GM12878 (cell line): Measurements from ENCODE around the gene UBE2G2. TPM values are rescaled to one million over a fixed set of nuclear protein-coding genes. Genes with fewer than 3 reads are reported as not detected.

Experiments
- ATAC-seq: fragments of 200-7000 bp; cut with Tn5 transposase; 3 replicates; pipeline ENCODE4 v1.9.1; 2020; ENCODE audit warnings: mild to moderate bottlenecking, moderate library complexity
- BruUV-seq: library from RNA; stranded (reverse); fragments of 400-500 nt; replicated peaks from 2 replicates; lab custom pipeline; 2021; lab: Mats Ljungman, UMichigan
- CTCF ChIA-PET: fragments of 300-600 bp; sonication (Branson Sonifier 250); formaldehyde crosslinking; extraction: SDS; loops from one replicate; lab custom pipeline; 2021; ENCODE audit warnings: inconsistent platforms; lab: Yijun Ruan, JAX
- POLR2A ChIA-PET: fragments of 350-600 bp; formaldehyde crosslinking; extraction: SDS; loops from one replicate; lab custom pipeline; 2021; ENCODE audit warnings: inconsistent platforms; lab: Charles Lee
- RAD21 ChIA-PET: fragments of 300-600 bp; sonication (Branson Sonifier 250); formaldehyde crosslinking; loops from one replicate; lab custom pipeline; 2023; ENCODE audit warnings: antibody characterized with exemption; ENCODE audit not compliant: unreplicated experiment; lab: Charles Lee
- SMC1A ChIA-PET: fragments of 300-600 bp; sonication (Branson Sonifier 250); formaldehyde crosslinking; loops from one replicate; lab custom pipeline; 2023; ENCODE audit not compliant: unreplicated experiment, uncharacterized antibody; lab: Charles Lee
- DNase-seq: peaks from one replicate; pipeline ENCODE4 v3.0.0-alpha.2; 2011; ENCODE audit warnings: low read depth, low spot score
- FAIRE-seq: peaks from 3 replicates; lab custom pipeline; 2011; peaks lifted over from hg19 to GRCh38; lab: Jason Lieb, UNC
- H2AFZ ChIP-seq: 2 replicates; pipeline ENCODE4 v1.6.0; 2011; ENCODE audit warnings: low read depth, low read length, control low read depth; ENCODE audit not compliant: control insufficient read depth
- H3K27ac ChIP-seq: 2 replicates; pipeline ENCODE4 v1.5.1; 2011; ENCODE audit warnings: control low read depth; ENCODE audit not compliant: control insufficient read depth, insufficient read depth
- H3K27me3 ChIP-seq, 2 experiments: replicated peaks in 1 of 2; 2 replicates each; pipeline versions ENCODE4 v1.6.0 to v1.6.1; 2011; ENCODE audit warnings: low read length in 1 of 2; ENCODE audit not compliant: control insufficient read depth in 2 of 2, insufficient read depth in 2 of 2
- H3K36me3 ChIP-seq, 2 experiments: 2 replicates each; pipeline ENCODE4 v1.5.1; 2011; ENCODE audit warnings: low read length in 1 of 2; ENCODE audit not compliant: control insufficient read depth in 2 of 2, insufficient read depth in 2 of 2
- H3K4me1 ChIP-seq: 2 replicates; pipeline ENCODE4 v1.6.1; 2011; ENCODE audit warnings: mild to moderate bottlenecking, low read length, moderate library complexity, mixed read lengths; ENCODE audit not compliant: control insufficient read depth, insufficient read depth
- H3K4me2 ChIP-seq: 2 replicates; pipeline ENCODE4 v1.6.0; 2011; ENCODE audit warnings: control low read depth; ENCODE audit not compliant: control insufficient read depth, insufficient read depth
- H3K4me3 ChIP-seq: fragments of 200-600 bp; sonication (generic); 2 replicates; pipeline ENCODE4 v1.5.1; 2016
- H3K79me2 ChIP-seq: 2 replicates; pipeline ENCODE4 v1.6.0; 2011; ENCODE audit warnings: low read length; ENCODE audit not compliant: control insufficient read depth, insufficient read depth
- H3K9ac ChIP-seq: 2 replicates; pipeline ENCODE4 v1.8.0; 2011; ENCODE audit warnings: low read length, control low read depth, mixed read lengths; ENCODE audit not compliant: control insufficient read depth, insufficient read depth
- H3K9me3 ChIP-seq: replicated peaks from 3 replicates; pipeline ENCODE4 v1.5.1; 2011; ENCODE audit warnings: mild to moderate bottlenecking, low read length; ENCODE audit not compliant: control insufficient read depth, insufficient read depth
- H4K20me1 ChIP-seq: 2 replicates; pipeline ENCODE4 v1.6.0; 2011; ENCODE audit not compliant: control insufficient read depth, insufficient read depth
- BCL11A ChIP-seq: IDR thresholded peaks from 2 replicates; pipeline ENCODE4 v1.6.1; 2011; ENCODE audit warnings: low read depth, low read length
- FOXK2 ChIP-seq: fragments of 450-650 bp; IDR thresholded peaks from 2 replicates; pipeline ENCODE4 v1.6.1; 2017; ENCODE audit warnings: mild to moderate bottlenecking, moderate library complexity
- FOXM1 ChIP-seq: IDR thresholded peaks from 2 replicates; pipeline ENCODE4 v1.6.1; 2012; ENCODE audit warnings: low read depth, mild to moderate bottlenecking, inconsistent platforms, low read length, moderate library complexity
- HDAC6 ChIP-seq: fragments of 200-600 bp; sonication (generic); IDR thresholded peaks from one replicate; pipeline ENCODE4 v1.8.0; 2017; ENCODE audit warnings: antibody characterized with exemption; ENCODE audit not compliant: unreplicated experiment
- JUND ChIP-seq: IDR thresholded peaks from 2 replicates; pipeline ENCODE4 v1.6.1; 2012; ENCODE audit warnings: low read depth, mild to moderate bottlenecking, low read length, improper control_type of control experiment, moderate library complexity
- MLLT1 ChIP-seq: fragments of 450-650 bp; IDR thresholded peaks from 2 replicates; pipeline ENCODE4 v1.6.1; 2016; ENCODE audit warnings: mild to moderate bottlenecking
- NR2C2 ChIP-seq: IDR thresholded peaks from 2 replicates; pipeline ENCODE4 v1.6.1; 2011; ENCODE audit warnings: borderline replicate concordance, low read depth; ENCODE audit not compliant: control insufficient read depth, insufficient read length
- RB1 ChIP-seq: fragments of 450-650 bp; formaldehyde crosslinking; IDR thresholded peaks from 2 replicates; pipeline ENCODE4 v1.6.1; 2017; ENCODE audit warnings: mild to moderate bottlenecking, borderline replicate concordance
- RELB ChIP-seq: fragments of 450-650 bp; IDR thresholded peaks from 2 replicates; pipeline ENCODE4 v1.6.1; 2017; ENCODE audit warnings: low read depth, mild to moderate bottlenecking, moderate library complexity
- REST ChIP-seq: IDR thresholded peaks from 2 replicates; pipeline ENCODE4 v1.6.1; 2012; ENCODE audit warnings: mild to moderate bottlenecking, low read depth, low read length
- USF1 ChIP-seq: IDR thresholded peaks from 2 replicates; pipeline ENCODE4 v1.6.1; 2011; ENCODE audit warnings: borderline replicate concordance, low read depth, mild to moderate bottlenecking, moderate library complexity, mixed read lengths, low read length; ENCODE audit not compliant: insufficient read depth; ENCODE audit errors: extremely low read length
- ZBTB4 ChIP-seq: fragments of 450-650 bp; formaldehyde crosslinking; IDR thresholded peaks from 2 replicates; pipeline ENCODE4 v1.4.0; 2022; ENCODE audit warnings: mild to moderate bottlenecking, moderate library complexity
- ZNF274 ChIP-seq: IDR thresholded peaks from one replicate; pipeline ENCODE4 v1.8.0; 2011; ENCODE audit not compliant: insufficient read length, insufficient read depth
- WGBS: methylation state at CpG from one replicate; pipeline ENCODE4 v1.1.6; 2016; ENCODE audit warnings: low lambda C conversion rate; ENCODE audit not compliant: insufficient replicate concordance, insufficient coverage; ENCODE audit errors: missing lambda C conversion rate; 5-methylcytosine and 5-hydroxymethylcytosine counted together
- in situ Hi-C: fragments of 300-500 bp; cut with MboI; formaldehyde crosslinking; loops from 9 replicates; pipeline ENCODE4 v1.14.3; 2018; ENCODE audit warnings: mixed read lengths
- intact Hi-C: fragments of 100-400 bp; cut with micrococcal nuclease; formaldehyde crosslinking; loops from one replicate; pipeline ENCODE4 v1.14.2; 2022; ENCODE audit not compliant: unreplicated experiment
- polyA plus RNA-seq, 11 experiments: library from polyadenylated mRNA; depleted of rRNA in 4 of 11; unstranded in 6 of 11; stranded (reverse) in 5 of 11; fragments of >200 nt; fragmentation: Nextera tagmentation in 4 of 11; fragmentation: Illumina TruSeq in 1 of 11; extraction: Ambion mirVana in 4 of 11; extraction: Trizol in 1 of 11; gene quantifications; 1 replicate in 1 of 11; 2 replicates in 10 of 11; pipeline versions ENCODE4 v1.2.1 to v1.2.3, GENCODE V29; 2011 to 2016; ENCODE audit warnings: inconsistent platforms in 2 of 11, missing spikeins in 2 of 11, low read depth in 1 of 11
- total RNA-seq, 4 experiments: library from RNA; depleted of rRNA in 3 of 4; stranded (reverse); fragments of >200 nt in 3 of 4; fragmentation: Illumina TruSeq in 1 of 4; extraction: Trizol in 1 of 4; gene quantifications; 2 replicates each; pipeline versions ENCODE4 v1.2.1 to v1.2.3, GENCODE V29; 2013 to 2021

UBE2G2 gene
- total and polyA plus RNA-seq, 10 of the 15 experiments (the other 5 are each of a cell fraction or from before 2014, with no cell fraction given) = 27.0 to 139 (median 75.9) TPM

GRCh38 chr21:44778094-44778493, 23.5 kb downstream of the UBE2G2 start:
- Histone ChIP-seq H3K9me3 (no peaks in the 10 kb centered on the region), H3K4me1 (no peaks in the 10 kb centered on the region), H3K79me2 (no peaks in the 10 kb centered on the region), H3K4me2 (no peak overlapping the region), H3K9ac (no peak overlapping the region), H3K27ac (no peak overlapping the region), H3K36me3 (peaks cover 17 to 25% of the 10 kb centered on the region in 2 experiments), H3K4me3 (no peak overlapping the region), H2AFZ (no peak overlapping the region), H4K20me1 (no peaks in the 10 kb centered on the region; the same call in none of the 2 replicates), H3K27me3 (no peaks in the 10 kb centered on the region)
- in situ Hi-C loops (no loop called here), intact Hi-C loops (no loop called here)
- ChIA-PET CTCF (no interaction called here), POLR2A (no interaction called here), SMC1A (no interaction called here), RAD21 (no interaction called here)
- no TSS peak for BruUV-seq
- FAIRE-seq (no peak), ATAC-seq (no peak), DNase-seq (no peak)
- 87% methylated on average over 5 of the region's 5 CpGs for WGBS
- TF ChIP-seq HDAC6 (no peak), ZBTB4 (CRISPR knock-in tag) (no peak), FOXK2 (no peak), JUND (no peak), USF1 (no peak), BCL11A (no peak), ZNF274 (no peak), NR2C2 (no peak), REST (no peak), RB1 (no peak), RELB (no peak), MLLT1 (no peak), FOXM1 (no peak)
